ENCODE data around the gene ELF2.

DNA sequence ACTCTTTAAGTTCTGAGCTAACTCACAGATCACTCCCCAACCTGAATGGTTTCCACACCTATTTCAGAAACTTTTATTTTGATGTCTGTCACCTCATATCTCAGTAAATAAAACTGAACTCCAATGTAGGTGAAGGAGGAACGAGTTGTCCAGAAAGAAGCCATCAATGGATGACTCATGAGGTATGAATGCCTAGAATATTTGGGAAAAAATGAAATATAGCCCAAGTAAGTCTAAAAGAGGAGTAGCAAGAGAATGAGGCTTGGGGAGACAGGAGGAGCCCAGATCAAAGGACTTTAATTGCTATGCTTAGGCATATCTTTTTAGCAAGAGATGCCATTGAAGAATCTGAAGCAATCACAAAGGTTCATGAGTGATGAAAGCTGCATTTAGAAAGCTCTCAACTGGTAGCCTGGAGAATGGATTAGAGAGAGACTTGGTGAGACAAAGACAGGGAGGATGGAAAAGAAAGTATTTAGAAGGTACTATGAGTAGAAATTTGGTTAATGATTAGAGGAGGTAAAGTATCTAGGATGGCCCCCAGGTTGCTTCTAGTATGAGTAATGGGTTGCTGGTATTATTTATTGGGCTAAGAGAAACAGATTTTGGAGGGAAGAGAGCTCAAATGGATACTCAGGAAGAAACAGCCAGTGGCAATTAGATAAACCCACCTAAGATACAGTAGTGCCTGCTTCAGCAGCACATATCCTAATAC, 122.1 kb downstream of the ELF2 start:
- TF ChIP-seq, protein P1, sequence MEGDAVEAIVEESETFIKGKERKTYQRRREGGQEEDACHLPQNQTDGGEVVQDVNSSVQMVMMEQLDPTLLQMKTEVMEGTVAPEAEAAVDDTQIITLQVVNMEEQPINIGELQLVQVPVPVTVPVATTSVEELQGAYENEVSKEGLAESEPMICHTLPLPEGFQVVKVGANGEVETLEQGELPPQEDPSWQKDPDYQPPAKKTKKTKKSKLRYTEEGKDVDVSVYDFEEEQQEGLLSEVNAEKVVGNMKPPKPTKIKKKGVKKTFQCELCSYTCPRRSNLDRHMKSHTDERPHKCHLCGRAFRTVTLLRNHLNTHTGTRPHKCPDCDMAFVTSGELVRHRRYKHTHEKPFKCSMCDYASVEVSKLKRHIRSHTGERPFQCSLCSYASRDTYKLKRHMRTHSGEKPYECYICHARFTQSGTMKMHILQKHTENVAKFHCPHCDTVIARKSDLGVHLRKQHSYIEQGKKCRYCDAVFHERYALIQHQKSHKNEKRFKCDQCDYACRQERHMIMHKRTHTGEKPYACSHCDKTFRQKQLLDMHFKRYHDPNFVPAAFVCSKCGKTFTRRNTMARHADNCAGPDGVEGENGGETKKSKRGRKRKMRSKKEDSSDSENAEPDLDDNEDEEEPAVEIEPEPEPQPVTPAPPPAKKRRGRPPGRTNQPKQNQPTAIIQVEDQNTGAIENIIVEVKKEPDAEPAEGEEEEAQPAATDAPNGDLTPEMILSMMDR (IDR thresholded peaks at IDR 0.05), result no peak
- TF ChIP-seq POLR2A (IDR thresholded peaks at IDR 0.05), result no peak

All from thyroid gland (tissue), 4 donors.